A549 (cell line): ENCODE data around the gene MGRN1.

Experiments used
- BHLHE40 ChIP-seq: IDR thresholded peaks from 2 replicates; pipeline ENCODE4 v1.6.1; 2012; ENCODE audit warnings: low read depth, low read length, inconsistent platforms
- CTCF ChIP-seq: fragments of >200 bp; sonication (Bioruptor Twin); formaldehyde crosslinking; IDR thresholded peaks from 3 replicates; pipeline ENCODE4 v1.5.1; 2016
- ELK1 ChIP-seq: fragments of 150-350 bp; IDR thresholded peaks from 2 replicates; pipeline ENCODE4 v1.6.1; 2014; ENCODE audit warnings: low read depth, mild to moderate bottlenecking, low read length
- EP300 ChIP-seq, 2 experiments: fragments of >200 bp; sonication (Bioruptor Twin); formaldehyde crosslinking; IDR thresholded peaks; 2 replicates in 1 of 2; 3 replicates in 1 of 2; pipeline ENCODE4 v1.6.1; 2016 to 2017
- GATA3 ChIP-seq: IDR thresholded peaks from 2 replicates; pipeline ENCODE4 v1.6.1; 2012; ENCODE audit warnings: borderline replicate concordance
- MAFK ChIP-seq: fragments of 450-650 bp; IDR thresholded peaks from 2 replicates; pipeline ENCODE4 v1.6.1; 2014; ENCODE audit not compliant: partially characterized antibody
- MYC ChIP-seq: IDR thresholded peaks from 2 replicates; pipeline ENCODE4 v1.6.1; 2012; ENCODE audit warnings: mild to moderate bottlenecking, inconsistent platforms, low read length, improper control_type of control experiment, borderline replicate concordance
- POLR2A ChIP-seq: IDR thresholded peaks from 2 replicates; pipeline ENCODE4 v1.6.1; 2012; ENCODE audit warnings: mild to moderate bottlenecking, low read length
- RAD21 ChIP-seq, 2 experiments: fragments of >200 bp in 1 of 2; sonication (Bioruptor Twin) in 1 of 2; formaldehyde crosslinking in 1 of 2; IDR thresholded peaks in 1 of 2; conservative IDR thresholded peaks in 1 of 2; 2 replicates in 1 of 2; 3 replicates in 1 of 2; pipeline ENCODE4 v1.6.1; 2012 to 2018; ENCODE audit warnings: inconsistent platforms in 1 of 2
- REST ChIP-seq: fragments of 200-600 bp; sonication (generic); IDR thresholded peaks from 2 replicates; pipeline ENCODE4 v1.6.1; 2016; ENCODE audit warnings: antibody characterized with exemption, mild to moderate bottlenecking, moderate library complexity
- ZSCAN20 ChIP-seq: fragments of 250-450 bp; sonication (Bioruptor Pico); IDR thresholded peaks from 2 replicates; pipeline ENCODE4 v1.8.0; 2022; ENCODE audit warnings: mild to moderate bottlenecking, moderate library complexity
- TF ChIP-seq, protein P1 (sequence below): fragments of 450-650 bp; IDR thresholded peaks from 2 replicates; pipeline ENCODE4 v1.6.1; 2014; ENCODE audit warnings: antibody characterized with exemption

- TF ChIP-seq CTCF (no peak), BHLHE40 (no peak), RAD21 (conservative IDR thresholded peaks at IDR 0.05 in 1 of 2, IDR thresholded peaks at IDR 0.05 in 1 of 2) (no peak), GATA3 (no peak), MAFK (no peak), POLR2A (no peak), EP300 (IDR thresholded peaks at IDR 0.05) (no peak), ELK1 (no peak), REST (no peak), MYC (no peak), ZSCAN20 (CRISPR knock-in tag) (no peak)
- TF ChIP-seq, protein P1, sequence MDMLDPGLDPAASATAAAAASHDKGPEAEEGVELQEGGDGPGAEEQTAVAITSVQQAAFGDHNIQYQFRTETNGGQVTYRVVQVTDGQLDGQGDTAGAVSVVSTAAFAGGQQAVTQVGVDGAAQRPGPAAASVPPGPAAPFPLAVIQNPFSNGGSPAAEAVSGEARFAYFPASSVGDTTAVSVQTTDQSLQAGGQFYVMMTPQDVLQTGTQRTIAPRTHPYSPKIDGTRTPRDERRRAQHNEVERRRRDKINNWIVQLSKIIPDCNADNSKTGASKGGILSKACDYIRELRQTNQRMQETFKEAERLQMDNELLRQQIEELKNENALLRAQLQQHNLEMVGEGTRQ: no peak
Observed at GRCh38 chr16:4667203-4667963, 42.8 kb downstream of the MGRN1 start.
